Keratinocyte (primary cell): Measurements from ENCODE around the gene IGFBP1. TPM values are rescaled to one million over a fixed set of nuclear protein-coding genes. Genes with fewer than 3 reads are reported as not detected.

Experiments used
- DNase-seq: peaks from one replicate; pipeline ENCODE4 v3.0.0-alpha.2; 2011; ENCODE audit warnings: low read depth, missing footprints, low spot score
- FAIRE-seq: peaks from 2 replicates; lab custom pipeline; 2011; peaks lifted over from hg19 to GRCh38; lab: Jason Lieb, UNC
- H2AFZ ChIP-seq: 2 replicates; pipeline ENCODE4 v1.6.0; 2012; ENCODE audit warnings: low read length, control low read depth, inconsistent platforms; ENCODE audit not compliant: control insufficient read depth
- H3K27ac ChIP-seq: 2 replicates; pipeline ENCODE4 v1.5.1; 2011; ENCODE audit warnings: low read length; ENCODE audit not compliant: control insufficient read depth, insufficient read depth
- H3K27me3 ChIP-seq: 3 replicates; pipeline ENCODE4 v1.6.0; 2011; ENCODE audit warnings: low read length; ENCODE audit not compliant: control insufficient read depth, insufficient read depth; ENCODE audit errors: extremely low read depth
- H3K36me3 ChIP-seq, 2 experiments: 2 replicates in 1 of 2; 3 replicates in 1 of 2; pipeline ENCODE4 v1.5.1; 2011; ENCODE audit warnings: low read length in 2 of 2, mild to moderate bottlenecking in 1 of 2; ENCODE audit not compliant: control insufficient read depth in 2 of 2, insufficient read depth in 2 of 2; ENCODE audit errors: extremely low read depth in 1 of 2
- H3K4me1 ChIP-seq: 3 replicates; pipeline ENCODE4 v1.5.1; 2011; ENCODE audit warnings: low read length; ENCODE audit not compliant: control insufficient read depth, insufficient read depth; ENCODE audit errors: extremely low read depth
- H3K4me2 ChIP-seq: 3 replicates; pipeline ENCODE4 v1.6.0; 2011; ENCODE audit warnings: low read depth, low read length; ENCODE audit not compliant: control insufficient read depth, insufficient read depth; ENCODE audit errors: extremely low read depth
- H3K4me3 ChIP-seq, 3 experiments: fragments of 200-600 bp in 1 of 3; sonication (generic) in 1 of 3; 2 replicates in 2 of 3; 3 replicates in 1 of 3; pipeline ENCODE4 v1.5.1; 2011 to 2016; ENCODE audit warnings: low read length in 3 of 3, mild to moderate bottlenecking in 3 of 3, control low read depth in 2 of 3, inconsistent platforms in 1 of 3, low read depth in 1 of 3, mixed read lengths in 1 of 3, mixed run types in 1 of 3, moderate library complexity in 1 of 3; ENCODE audit not compliant: control insufficient read depth in 2 of 3, insufficient read depth in 2 of 3; ENCODE audit errors: extremely low read depth in 1 of 3
- H3K79me2 ChIP-seq: 2 replicates; pipeline ENCODE4 v1.6.0; 2012; ENCODE audit warnings: low read length; ENCODE audit not compliant: control insufficient read depth, insufficient read depth
- H3K9ac ChIP-seq: 3 replicates; pipeline ENCODE4 v1.6.0; 2011; ENCODE audit warnings: low read length; ENCODE audit not compliant: control insufficient read depth, insufficient read depth; ENCODE audit errors: extremely low read depth
- H3K9me1 ChIP-seq: 3 replicates; pipeline ENCODE4 v1.6.0; 2011; ENCODE audit warnings: low read length; ENCODE audit not compliant: control insufficient read depth, insufficient read depth; ENCODE audit errors: extremely low read depth
- H3K9me3 ChIP-seq: 2 replicates; pipeline ENCODE4 v1.5.1; 2012; ENCODE audit warnings: low read depth, low read length; ENCODE audit not compliant: control insufficient read depth
- H4K20me1 ChIP-seq: 3 replicates; pipeline ENCODE4 v1.6.0; 2011; ENCODE audit warnings: low read length; ENCODE audit not compliant: control insufficient read depth, insufficient read depth; ENCODE audit errors: extremely low read depth
- CTCF ChIP-seq, 3 experiments: IDR thresholded peaks in 1 of 3; conservative IDR thresholded peaks in 1 of 3; optimal IDR thresholded peaks in 1 of 3; 2 replicates in 2 of 3; 3 replicates in 1 of 3; pipeline versions ENCODE3 to v1.5.1; 2011; ENCODE audit warnings: low read length in 3 of 3, mild to moderate bottlenecking in 3 of 3, moderate library complexity in 2 of 3, control low read depth in 1 of 3, inconsistent platforms in 1 of 3; ENCODE audit not compliant: insufficient read depth in 2 of 3; ENCODE audit errors: extremely low read depth in 1 of 3
- EZH2 ChIP-seq: IDR thresholded peaks from one replicate; pipeline ENCODE4 v1.6.1; 2012; ENCODE audit warnings: inconsistent platforms, mild to moderate bottlenecking, low read length, moderate library complexity
- dilution Hi-C: fragments of 300-500 bp; cut with MboI; formaldehyde crosslinking; loops from one replicate; pipeline ENCODE4 v1.7.0; 2020; ENCODE audit warnings: low sequenced_read_pairs; ENCODE audit not compliant: extremely low pct_ligation_motif_present
- polyA plus RNA-seq, 5 experiments: library from polyadenylated mRNA; depleted of rRNA in 3 of 5; stranded (reverse) in 3 of 5; stranded (forward) in 1 of 5; unstranded in 1 of 5; fragments of >200 nt; gene quantifications; 1 replicate in 1 of 5; 2 replicates in 3 of 5; 3 replicates in 1 of 5; pipeline versions ENCODE4 v1.2.1 to v1.2.3, GENCODE V29; 2011 to 2012; ENCODE audit warnings: missing spikeins in 2 of 5, low read depth in 1 of 5, low replicate concordance in 1 of 5

Gene IGFBP1
- polyA plus RNA-seq, 1 donor (not counting 4 experiments of a cell fraction or from before 2014, with no cell fraction given), result not detected

- Histone ChIP-seq H3K9ac (no peak overlapping the region), H3K79me2 (no peaks in the 10 kb centered on the region), H3K4me1 (no peaks in the 10 kb centered on the region), H3K36me3 (no peaks in the 10 kb centered on the region), H3K4me2 (no peak overlapping the region), H3K4me3 (no peak overlapping the region), H2AFZ (no peak overlapping the region), H3K9me3 (peaks cover 1% of the 10 kb centered on the region), H4K20me1 (no peaks in the 10 kb centered on the region), H3K9me1 (no peaks in the 10 kb centered on the region), H3K27me3 (no peaks in the 10 kb centered on the region), H3K27ac (no peak overlapping the region)
- FAIRE-seq (no peak), DNase-seq (no peak)
- no peak for TF ChIP-seq EZH2
- no peak for TF ChIP-seq CTCF (optimal IDR thresholded peaks at IDR 0.05 in 1 of 3, IDR thresholded peaks at IDR 0.05 in 1 of 3, conservative IDR thresholded peaks at IDR 0.05 in 1 of 3; ENCODE audit: extremely low read depth in 1 of 3, insufficient read depth in 2 of 3, low read length in 3 of 3)
- dilution Hi-C loops, result no loop called here
These were observed 6.4 kb upstream of the IGFBP1 start for GRCh38 chr7:45881759-45882464.

GRCh38 chr7:45882465-45882810 is 5.8 kb upstream of the IGFBP1 start:
- Histone ChIP-seq H3K27me3 (no peaks in the 10 kb centered on the region), H3K9me1 (no peaks in the 10 kb centered on the region), H3K4me3 (no peak overlapping the region), H3K4me1 (no peaks in the 10 kb centered on the region), H3K27ac (no peak overlapping the region), H2AFZ (no peak overlapping the region), H3K4me2 (no peak overlapping the region), H4K20me1 (no peaks in the 10 kb centered on the region), H3K36me3 (no peaks in the 10 kb centered on the region), H3K79me2 (no peaks in the 10 kb centered on the region), H3K9me3 (peaks cover 1% of the 10 kb centered on the region), H3K9ac (no peak overlapping the region)
- TF ChIP-seq EZH2, result no peak
- TF ChIP-seq CTCF (optimal IDR thresholded peaks at IDR 0.05 in 1 of 3, IDR thresholded peaks at IDR 0.05 in 1 of 3, conservative IDR thresholded peaks at IDR 0.05 in 1 of 3; ENCODE audit: extremely low read depth in 1 of 3, insufficient read depth in 2 of 3, low read length in 3 of 3), result no peak
- FAIRE-seq (no peak), DNase-seq (no peak)
- dilution Hi-C loops, result no loop called here
